ENCODE measurements around the gene TUBGCP6. TPM values are rescaled to one million over a fixed set of nuclear protein-coding genes. Genes with fewer than 3 reads are reported as not detected.

TUBGCP6 gene
- total and polyA plus RNA-seq, 4 donors: 26.5 to 57.8 (median 46.4) TPM

DNA sequence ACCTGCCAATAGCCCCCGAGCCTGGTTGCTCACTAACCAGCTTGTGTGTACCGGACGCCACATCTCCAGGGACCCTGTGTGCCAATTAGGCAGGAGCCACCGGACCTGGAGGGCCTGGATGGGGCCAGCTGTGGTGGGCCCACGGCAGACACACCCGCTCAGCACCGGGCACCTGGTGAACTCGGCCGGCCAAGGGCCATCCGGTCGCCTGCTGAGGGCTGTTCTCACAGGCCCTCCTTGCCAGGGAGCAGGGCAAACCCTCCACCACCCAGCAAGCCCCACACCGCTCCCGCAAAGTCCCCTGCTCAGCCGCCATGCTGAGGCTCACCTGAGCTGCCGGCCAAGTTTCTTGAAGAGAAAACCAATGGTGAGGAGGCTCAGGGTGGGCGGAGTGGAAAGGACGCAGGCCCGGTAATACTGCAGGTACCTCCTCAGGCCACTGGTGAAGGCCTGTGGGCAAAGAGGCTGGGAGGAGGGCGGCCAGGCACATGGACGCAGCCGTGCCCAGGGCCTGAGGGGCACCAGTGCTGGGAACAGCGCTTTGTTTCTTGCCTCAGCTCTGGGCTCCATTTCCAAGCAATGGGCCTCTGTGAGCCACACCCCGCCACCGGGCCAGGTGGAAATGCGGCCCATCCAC is 17.1 kb downstream of the TUBGCP6 start:
- H3K9me3 ChIP-seq (ENCODE audit: control insufficient read depth in 4 of 4, insufficient read depth in 3 of 4, low read length in 3 of 4): no peaks in the 10 kb centered on the region
- no peak overlapping the region for H3K4me3 ChIP-seq
- DNase-seq (no peak), ATAC-seq (ENCODE audit: insufficient read depth, low FRiP score) (no peak)
- no peaks in the 10 kb centered on the region for H3K27me3 ChIP-seq (ENCODE audit: control insufficient read depth in 3 of 3, insufficient read depth in 3 of 3, low read length in 2 of 3)
- no peak overlapping the region for H3K27ac ChIP-seq (ENCODE audit: low read depth in 1 of 2, low read length in 1 of 2)
- H3K9ac ChIP-seq (ENCODE audit: insufficient read depth in 1 of 2, low read length in 2 of 2): no peak overlapping the region
- TF ChIP-seq, protein P1, sequence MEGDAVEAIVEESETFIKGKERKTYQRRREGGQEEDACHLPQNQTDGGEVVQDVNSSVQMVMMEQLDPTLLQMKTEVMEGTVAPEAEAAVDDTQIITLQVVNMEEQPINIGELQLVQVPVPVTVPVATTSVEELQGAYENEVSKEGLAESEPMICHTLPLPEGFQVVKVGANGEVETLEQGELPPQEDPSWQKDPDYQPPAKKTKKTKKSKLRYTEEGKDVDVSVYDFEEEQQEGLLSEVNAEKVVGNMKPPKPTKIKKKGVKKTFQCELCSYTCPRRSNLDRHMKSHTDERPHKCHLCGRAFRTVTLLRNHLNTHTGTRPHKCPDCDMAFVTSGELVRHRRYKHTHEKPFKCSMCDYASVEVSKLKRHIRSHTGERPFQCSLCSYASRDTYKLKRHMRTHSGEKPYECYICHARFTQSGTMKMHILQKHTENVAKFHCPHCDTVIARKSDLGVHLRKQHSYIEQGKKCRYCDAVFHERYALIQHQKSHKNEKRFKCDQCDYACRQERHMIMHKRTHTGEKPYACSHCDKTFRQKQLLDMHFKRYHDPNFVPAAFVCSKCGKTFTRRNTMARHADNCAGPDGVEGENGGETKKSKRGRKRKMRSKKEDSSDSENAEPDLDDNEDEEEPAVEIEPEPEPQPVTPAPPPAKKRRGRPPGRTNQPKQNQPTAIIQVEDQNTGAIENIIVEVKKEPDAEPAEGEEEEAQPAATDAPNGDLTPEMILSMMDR (IDR thresholded peaks at IDR 0.05; ENCODE audit: control extremely low read depth, extremely low read depth): no peak
- H3K4me1 ChIP-seq (ENCODE audit: control insufficient read depth in 5 of 5, insufficient read depth in 5 of 5, low read length in 5 of 5): no peaks in the 10 kb centered on the region
- WGBS, 2 donors: 96 to 100% methylated on average over 18 to 25 of the region's 25 CpGs
- peaks cover 4 to 70% (median 27%) of the 10 kb centered on the region in 4 donors for H3K36me3 ChIP-seq (ENCODE audit: control insufficient read depth in 4 of 4, insufficient read depth in 4 of 4, low read length in 4 of 4)

DNA sequence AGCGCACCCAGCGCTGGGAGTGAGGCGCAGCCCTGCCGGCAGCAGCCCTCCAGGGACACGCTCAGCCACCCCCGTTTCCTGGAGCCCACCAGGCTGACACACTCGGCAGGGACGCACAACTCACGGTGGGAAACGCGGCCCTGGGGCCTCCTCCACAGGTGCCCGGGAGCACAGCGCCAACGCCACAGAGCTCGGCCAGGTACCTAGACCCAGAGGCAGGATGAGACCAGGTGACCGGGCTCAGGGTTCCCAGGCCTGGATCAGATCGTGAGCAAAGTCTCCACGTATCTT is 18.0 kb downstream of the TUBGCP6 start:
- WGBS, 2 donors: 95% methylated on average over 18 of the region's 18 CpGs
- Histone ChIP-seq H3K4me3 (no peak overlapping the region), H3K27me3 (ENCODE audit: control insufficient read depth in 3 of 3, insufficient read depth in 3 of 3, low read length in 2 of 3) (no peaks in the 10 kb centered on the region), H3K27ac (ENCODE audit: low read depth in 1 of 2, low read length in 1 of 2) (no peak overlapping the region), H3K9me3 (ENCODE audit: control insufficient read depth in 4 of 4, insufficient read depth in 3 of 4, low read length in 3 of 4) (no peaks in the 10 kb centered on the region), H3K36me3 (ENCODE audit: control insufficient read depth in 4 of 4, insufficient read depth in 4 of 4, low read length in 4 of 4) (peaks cover 4 to 73% (median 28%) of the 10 kb centered on the region in 4 donors), H3K4me1 (ENCODE audit: control insufficient read depth in 5 of 5, insufficient read depth in 5 of 5, low read length in 5 of 5) (no peaks in the 10 kb centered on the region), H3K9ac (ENCODE audit: insufficient read depth in 1 of 2, low read length in 2 of 2) (no peak overlapping the region)
- TF ChIP-seq, protein P1 (IDR thresholded peaks at IDR 0.05; ENCODE audit: control extremely low read depth, extremely low read depth): no peak
- no peak for ATAC-seq (ENCODE audit: insufficient read depth, low FRiP score)
- DNase-seq: no peak

DNA sequence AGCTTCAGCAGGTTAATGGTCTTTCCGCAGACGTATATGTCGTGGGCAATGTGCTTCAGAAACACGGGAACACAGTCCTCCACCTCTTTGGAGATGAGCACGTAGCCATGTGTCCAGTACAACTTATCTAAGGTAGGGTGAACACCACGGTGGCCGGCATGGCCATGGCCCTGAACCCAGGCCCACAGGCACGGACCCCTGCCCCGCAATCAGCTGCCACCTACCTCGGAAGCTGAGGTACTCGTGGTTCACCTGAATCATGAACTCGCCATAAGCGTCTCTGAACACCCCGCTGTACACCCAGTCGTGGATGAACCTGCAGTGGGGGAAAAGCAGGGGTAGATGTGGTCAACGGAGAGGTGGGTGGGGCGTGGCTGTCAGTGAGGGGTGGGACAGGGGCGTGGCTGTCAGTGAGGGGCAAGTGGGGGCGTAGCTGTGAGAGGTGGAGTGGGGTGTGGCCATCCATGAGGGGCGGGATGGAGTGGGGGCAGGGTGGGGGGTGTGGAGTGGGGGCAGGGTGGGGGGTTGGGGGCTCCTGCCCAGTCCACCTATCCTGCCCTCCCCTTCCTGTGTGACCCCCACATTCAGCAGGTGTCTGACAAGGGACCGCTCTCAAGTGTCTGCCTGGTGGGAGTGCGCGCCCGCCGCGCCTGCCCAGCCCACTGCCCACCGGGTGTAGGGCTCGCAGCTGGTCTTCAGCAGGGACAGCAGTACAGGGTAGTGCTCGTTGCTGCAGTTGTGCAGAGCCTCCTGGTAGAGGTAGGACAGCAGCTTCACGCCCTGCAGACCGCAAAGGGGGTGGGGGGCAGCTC is 18.6 kb downstream of the TUBGCP6 start:
- Histone ChIP-seq H3K27me3 (ENCODE audit: control insufficient read depth in 3 of 3, insufficient read depth in 3 of 3, low read length in 2 of 3) (no peaks in the 10 kb centered on the region), H3K9ac (ENCODE audit: insufficient read depth in 1 of 2, low read length in 2 of 2) (no peak overlapping the region), H3K4me1 (ENCODE audit: control insufficient read depth in 5 of 5, insufficient read depth in 5 of 5, low read length in 5 of 5) (no peaks in the 10 kb centered on the region), H3K9me3 (ENCODE audit: control insufficient read depth in 4 of 4, insufficient read depth in 3 of 4, low read length in 3 of 4) (no peaks in the 10 kb centered on the region), H3K27ac (ENCODE audit: low read depth in 1 of 2, low read length in 1 of 2) (no peak overlapping the region), H3K36me3 (ENCODE audit: control insufficient read depth in 4 of 4, insufficient read depth in 4 of 4, low read length in 4 of 4) (peaks cover 4 to 79% (median 29%) of the 10 kb centered on the region in 4 donors), H3K4me3 (no peak overlapping the region)
- TF ChIP-seq, protein P1 (IDR thresholded peaks at IDR 0.05; ENCODE audit: control extremely low read depth, extremely low read depth): no peak
- DNase-seq (no peak), ATAC-seq (ENCODE audit: insufficient read depth, low FRiP score) (no peak)
- 95 to 97% methylated on average over 31 of the region's 31 CpGs for WGBS, 2 donors

Data from lung (tissue), 12 donors.